ENCODE data around the gene PLXNB3.

Gene PLXNB3

GRCh38 chrX:153780678-153781427 is 16.8 kb downstream of the PLXNB3 start, which contains the start of gene SRPK3:
Gene SRPK3, plus strand, starts transcription at chrX:153781041. Its CDS starts 46 bp downstream, at chrX:153781087.
- Histone ChIP-seq H3K4me1 (ENCODE audit: insufficient read depth, low read length) (no peaks in the 10 kb centered on the region), H3K4me3 (ENCODE audit: low read length) (no peak within 1 kb of the TSS), H3K36me3 (ENCODE audit: insufficient read depth, low read depth, low read length) (no peaks in the 10 kb centered on the region), H3K27ac (ENCODE audit: low read length) (no peak within 1 kb of the TSS), H3K9me3 (ENCODE audit: insufficient read depth, low read depth, low read length) (no peaks in the 10 kb centered on the region), H3K27me3 (ENCODE audit: insufficient read depth, low read length) (no peaks in the 10 kb centered on the region), H3K9ac (ENCODE audit: low read depth, low read length) (no peak within 1 kb of the TSS)

GRCh38 chrX:153781428-153782047 is 17.5 kb downstream of the PLXNB3 start:
- no peak overlapping the region for H3K27ac ChIP-seq (ENCODE audit: low read length)
- no peaks in the 10 kb centered on the region for H3K4me1 ChIP-seq (ENCODE audit: insufficient read depth, low read length)
- H3K36me3 ChIP-seq (ENCODE audit: insufficient read depth, low read depth, low read length) = no peaks in the 10 kb centered on the region
- no peak overlapping the region for H3K4me3 ChIP-seq (ENCODE audit: low read length)
- H3K9me3 ChIP-seq (ENCODE audit: insufficient read depth, low read depth, low read length) = no peaks in the 10 kb centered on the region
- no peaks in the 10 kb centered on the region for H3K27me3 ChIP-seq (ENCODE audit: insufficient read depth, low read length)
- no peak overlapping the region for H3K9ac ChIP-seq (ENCODE audit: low read depth, low read length)

GRCh38 chrX:153782313-153782712 is 18.3 kb downstream of the PLXNB3 start:
- Histone ChIP-seq H3K36me3 (ENCODE audit: insufficient read depth, low read depth, low read length) (no peaks in the 10 kb centered on the region), H3K4me3 (ENCODE audit: low read length) (no peak overlapping the region), H3K4me1 (ENCODE audit: insufficient read depth, low read length) (no peaks in the 10 kb centered on the region), H3K27ac (ENCODE audit: low read length) (no peak overlapping the region), H3K9ac (ENCODE audit: low read depth, low read length) (no peak overlapping the region), H3K9me3 (ENCODE audit: insufficient read depth, low read depth, low read length) (no peaks in the 10 kb centered on the region), H3K27me3 (ENCODE audit: insufficient read depth, low read length) (no peaks in the 10 kb centered on the region)

- Histone ChIP-seq H3K27ac (ENCODE audit: low read length) (no peak overlapping the region), H3K36me3 (ENCODE audit: insufficient read depth, low read depth, low read length) (no peaks in the 10 kb centered on the region), H3K9me3 (ENCODE audit: insufficient read depth, low read depth, low read length) (no peaks in the 10 kb centered on the region), H3K27me3 (ENCODE audit: insufficient read depth, low read length) (no peaks in the 10 kb centered on the region), H3K9ac (ENCODE audit: low read depth, low read length) (no peak overlapping the region), H3K4me3 (ENCODE audit: low read length) (no peak overlapping the region), H3K4me1 (ENCODE audit: insufficient read depth, low read length) (no peaks in the 10 kb centered on the region)
These were observed 18.8 kb downstream of the PLXNB3 start for GRCh38 chrX:153782871-153783270.

GRCh38 chrX:153783378-153784013 is 19.4 kb downstream of the PLXNB3 start:
- H3K9ac ChIP-seq (ENCODE audit: low read depth, low read length) = no peak overlapping the region
- no peaks in the 10 kb centered on the region for H3K4me1 ChIP-seq (ENCODE audit: insufficient read depth, low read length)
- no peaks in the 10 kb centered on the region for H3K9me3 ChIP-seq (ENCODE audit: insufficient read depth, low read depth, low read length)
- no peaks in the 10 kb centered on the region for H3K36me3 ChIP-seq (ENCODE audit: insufficient read depth, low read depth, low read length)
- H3K4me3 ChIP-seq (ENCODE audit: low read length) = no peak overlapping the region
- H3K27me3 ChIP-seq (ENCODE audit: insufficient read depth, low read length) = no peaks in the 10 kb centered on the region
- no peak overlapping the region for H3K27ac ChIP-seq (ENCODE audit: low read length)

- no peaks in the 10 kb centered on the region for H3K4me1 ChIP-seq (ENCODE audit: insufficient read depth, low read length)
- no peak overlapping the region for H3K27ac ChIP-seq (ENCODE audit: low read length)
- H3K9ac ChIP-seq (ENCODE audit: low read depth, low read length) = no peak overlapping the region
- no peaks in the 10 kb centered on the region for H3K36me3 ChIP-seq (ENCODE audit: insufficient read depth, low read depth, low read length)
- no peaks in the 10 kb centered on the region for H3K9me3 ChIP-seq (ENCODE audit: insufficient read depth, low read depth, low read length)
- H3K27me3 ChIP-seq (ENCODE audit: insufficient read depth, low read length) = no peaks in the 10 kb centered on the region
- no peak overlapping the region for H3K4me3 ChIP-seq (ENCODE audit: low read length)
These were observed 20.4 kb downstream of the PLXNB3 start for GRCh38 chrX:153784325-153784967.

- H3K27ac ChIP-seq (ENCODE audit: low read length) = no peak overlapping the region
- no peaks in the 10 kb centered on the region for H3K36me3 ChIP-seq (ENCODE audit: insufficient read depth, low read depth, low read length)
- H3K4me3 ChIP-seq (ENCODE audit: low read length) = no peak overlapping the region
- H3K9me3 ChIP-seq (ENCODE audit: insufficient read depth, low read depth, low read length) = no peaks in the 10 kb centered on the region
- no peaks in the 10 kb centered on the region for H3K4me1 ChIP-seq (ENCODE audit: insufficient read depth, low read length)
- no peaks in the 10 kb centered on the region for H3K27me3 ChIP-seq (ENCODE audit: insufficient read depth, low read length)
- H3K9ac ChIP-seq (ENCODE audit: low read depth, low read length) = no peak overlapping the region
These were observed 22.6 kb downstream of the PLXNB3 start for GRCh38 chrX:153786669-153787068.

GRCh38 chrX:153789654-153790053 is 25.6 kb downstream of the PLXNB3 start:
- Histone ChIP-seq H3K36me3 (ENCODE audit: insufficient read depth, low read depth, low read length) (no peaks in the 10 kb centered on the region), H3K4me1 (ENCODE audit: insufficient read depth, low read length) (no peaks in the 10 kb centered on the region), H3K9ac (ENCODE audit: low read depth, low read length) (no peak overlapping the region), H3K4me3 (ENCODE audit: low read length) (no peak overlapping the region), H3K9me3 (ENCODE audit: insufficient read depth, low read depth, low read length) (no peaks in the 10 kb centered on the region), H3K27me3 (ENCODE audit: insufficient read depth, low read length) (no peaks in the 10 kb centered on the region), H3K27ac (ENCODE audit: low read length) (no peak overlapping the region)

- Histone ChIP-seq H3K9ac (ENCODE audit: low read depth, low read length) (no peak overlapping the region), H3K36me3 (ENCODE audit: insufficient read depth, low read depth, low read length) (peaks cover 2% of the 10 kb centered on the region; the same call in 1 of the 2 replicates), H3K27ac (ENCODE audit: low read length) (no peak overlapping the region), H3K4me1 (ENCODE audit: insufficient read depth, low read length) (no peaks in the 10 kb centered on the region), H3K9me3 (ENCODE audit: insufficient read depth, low read depth, low read length) (no peaks in the 10 kb centered on the region), H3K27me3 (ENCODE audit: insufficient read depth, low read length) (no peaks in the 10 kb centered on the region), H3K4me3 (ENCODE audit: low read length) (no peak overlapping the region)
These were observed 27.2 kb downstream of the PLXNB3 start for GRCh38 chrX:153791104-153791852.

GRCh38 chrX:153792368-153792767 is 28.3 kb downstream of the PLXNB3 start:
- H3K9me3 ChIP-seq (ENCODE audit: insufficient read depth, low read depth, low read length) = no peaks in the 10 kb centered on the region
- no peak overlapping the region for H3K27ac ChIP-seq (ENCODE audit: low read length)
- peaks cover 13% of the 10 kb centered on the region; the same call in 1 of the 2 replicates for H3K36me3 ChIP-seq (ENCODE audit: insufficient read depth, low read depth, low read length)
- H3K4me3 ChIP-seq (ENCODE audit: low read length) = no peak overlapping the region
- H3K27me3 ChIP-seq (ENCODE audit: insufficient read depth, low read length) = no peaks in the 10 kb centered on the region
- H3K4me1 ChIP-seq (ENCODE audit: insufficient read depth, low read length) = no peaks in the 10 kb centered on the region
- H3K9ac ChIP-seq (ENCODE audit: low read depth, low read length) = no peak overlapping the region

GRCh38 chrX:153793291-153793690 is 29.2 kb downstream of the PLXNB3 start:
- H3K9me3 ChIP-seq (ENCODE audit: insufficient read depth, low read depth, low read length) = no peaks in the 10 kb centered on the region
- no peak overlapping the region for H3K27ac ChIP-seq (ENCODE audit: low read length)
- H3K4me3 ChIP-seq (ENCODE audit: low read length) = peak overlapping the region; percentile 84
- H3K4me1 ChIP-seq (ENCODE audit: insufficient read depth, low read length) = no peaks in the 10 kb centered on the region
- peak overlapping the region; percentile 88; the same call in 1 of the 2 replicates for H3K9ac ChIP-seq (ENCODE audit: low read depth, low read length)
- H3K27me3 ChIP-seq (ENCODE audit: insufficient read depth, low read length) = no peaks in the 10 kb centered on the region
- H3K36me3 ChIP-seq (ENCODE audit: insufficient read depth, low read depth, low read length) = peaks cover 21% of the 10 kb centered on the region; the same call in 1 of the 2 replicates
